Ammon's horn (tissue), 1 donor: ENCODE data around the gene GALNT1.
A peak's percentile ranks its signal among the peaks of the same experiment; 100 is the strongest.

ENCODE experiments used
- DNase-seq: peaks from one replicate; pipeline ENCODE4 v3.0.0-alpha.2; 2016; ENCODE audit warnings: low spot score

GALNT1 gene

GRCh38 chr18:35680139-35680551 is 98.6 kb downstream of the GALNT1 start:
- no peak for DNase-seq

- DNase-seq: no peak
Observed at GRCh38 chr18:35682281-35682867, 100.8 kb downstream of the GALNT1 start.

GRCh38 chr18:35683021-35683420 is 101.5 kb downstream of the GALNT1 start:
- no peak for DNase-seq

- DNase-seq: no peak
Observed at GRCh38 chr18:35688757-35689156, 107.2 kb downstream of the GALNT1 start.

- DNase-seq: no peak
Observed at GRCh38 chr18:35689728-35690127, 108.2 kb downstream of the GALNT1 start.

- no peak for DNase-seq
Observed at GRCh38 chr18:35691625-35692024, 110.1 kb downstream of the GALNT1 start.

GRCh38 chr18:35692866-35693265 is 111.3 kb downstream of the GALNT1 start:
- DNase-seq: no peak

GRCh38 chr18:35693829-35694228 is 112.3 kb downstream of the GALNT1 start:
- no peak for DNase-seq

GRCh38 chr18:35694808-35695207 is 113.3 kb downstream of the GALNT1 start:
- no peak for DNase-seq

GRCh38 chr18:35695384-35695783 is 113.8 kb downstream of the GALNT1 start:
- DNase-seq: no peak

- peak; percentile 94 for DNase-seq
Observed at GRCh38 chr18:35695803-35696202, 114.3 kb downstream of the GALNT1 start.

- DNase-seq: no peak
Observed at GRCh38 chr18:35696307-35696706, 114.8 kb downstream of the GALNT1 start.

- no peak for DNase-seq
Observed at GRCh38 chr18:35697869-35698268, 116.3 kb downstream of the GALNT1 start.

- DNase-seq: no peak
Observed at GRCh38 chr18:35703043-35703688, 121.6 kb downstream of the GALNT1 start.

- no peak for DNase-seq
Observed at GRCh38 chr18:35705988-35706387, 124.4 kb downstream of the GALNT1 start.

GRCh38 chr18:35707247-35707646 is 125.7 kb downstream of the GALNT1 start:
- DNase-seq: no peak

GRCh38 chr18:35707674-35708073 is 126.1 kb downstream of the GALNT1 start:
- no peak for DNase-seq

- no peak for DNase-seq
Observed at GRCh38 chr18:35710581-35710980, 129.0 kb downstream of the GALNT1 start.

- DNase-seq: no peak
Observed at GRCh38 chr18:35711227-35711626, 129.7 kb downstream of the GALNT1 start.

GRCh38 chr18:35713545-35713944 is 132.0 kb downstream of the GALNT1 start:
- no peak for DNase-seq

- DNase-seq: no peak
Observed at GRCh38 chr18:35714539-35714938, 133.0 kb downstream of the GALNT1 start.

GRCh38 chr18:35715139-35715538 is 133.6 kb downstream of the GALNT1 start:
- no peak for DNase-seq

GRCh38 chr18:35716169-35716831 is 134.8 kb downstream of the GALNT1 start:
- no peak for DNase-seq

- DNase-seq: no peak
Observed at GRCh38 chr18:35717182-35717581, 135.6 kb downstream of the GALNT1 start.
